Right lung (tissue), 5 donors: ENCODE measurements around the gene CACNB2. TPM values are rescaled to one million over a fixed set of nuclear protein-coding genes. Genes with fewer than 3 reads are reported as not detected.
A peak's percentile ranks its signal among the peaks of the same experiment; 100 is the strongest.

ENCODE experiments used
- DNase-seq, 2 donors: peaks; one replicate each; pipeline ENCODE4 v3.0.0-alpha.2; 2013
- polyA plus RNA-seq, 5 donors: library from polyadenylated mRNA; unstranded; fragments of 120-200 nt; gene quantifications; one replicate each; pipeline versions ENCODE4 v1.2.1 to v1.2.3, GENCODE V29; 2013; ENCODE audit warnings: inconsistent platforms in 1 of 5, low replicate concordance in 1 of 5; ENCODE audit not compliant: insufficient read length in 5 of 5, insufficient read depth in 1 of 5

Gene CACNB2
- polyA plus RNA-seq, 5 donors: 9.5 to 16.3 (median 12.7) TPM

- no peak for DNase-seq
These were observed 192.3 kb downstream of the CACNB2 start for GRCh38 chr10:18332484-18332883.

GRCh38 chr10:18333621-18334020 is 193.4 kb downstream of the CACNB2 start:
- DNase-seq: peak; percentile 51 to 55

- no peak for DNase-seq
These were observed 194.1 kb downstream of the CACNB2 start for GRCh38 chr10:18334116-18334867.

GRCh38 chr10:18340496-18341051 is 200.3 kb downstream of the CACNB2 start:
- DNase-seq: peak in 1 of 2 donors; percentile 32

GRCh38 chr10:18341055-18341454 is 200.8 kb downstream of the CACNB2 start:
- DNase-seq: no peak

GRCh38 chr10:18343573-18343972 is 203.3 kb downstream of the CACNB2 start:
- no peak for DNase-seq

- DNase-seq: no peak
These were observed 205.1 kb downstream of the CACNB2 start for GRCh38 chr10:18345308-18345707.

GRCh38 chr10:18350340-18350739 is 210.1 kb downstream of the CACNB2 start:
- no peak for DNase-seq

- DNase-seq: no peak
These were observed 211.2 kb downstream of the CACNB2 start for GRCh38 chr10:18351421-18351820.

- no peak for DNase-seq
These were observed 212.0 kb downstream of the CACNB2 start for GRCh38 chr10:18352175-18352574.

- DNase-seq: no peak
These were observed 219.6 kb downstream of the CACNB2 start for GRCh38 chr10:18359812-18360211.

- no peak for DNase-seq
These were observed 222.7 kb downstream of the CACNB2 start for GRCh38 chr10:18362892-18363291.

- no peak for DNase-seq
These were observed 225.0 kb downstream of the CACNB2 start for GRCh38 chr10:18364987-18365775.

GRCh38 chr10:18367840-18368239 is 227.6 kb downstream of the CACNB2 start:
- DNase-seq: no peak

- DNase-seq: no peak
These were observed 228.0 kb downstream of the CACNB2 start for GRCh38 chr10:18368273-18368672.

GRCh38 chr10:18368682-18369081 is 228.5 kb downstream of the CACNB2 start:
- DNase-seq: no peak

- DNase-seq: no peak
These were observed 229.7 kb downstream of the CACNB2 start for GRCh38 chr10:18369859-18370473.

GRCh38 chr10:18376650-18377049 is 236.4 kb downstream of the CACNB2 start:
- DNase-seq: no peak

- no peak for DNase-seq
These were observed 237.7 kb downstream of the CACNB2 start for GRCh38 chr10:18377898-18378297.

- DNase-seq: no peak
These were observed 238.5 kb downstream of the CACNB2 start for GRCh38 chr10:18378766-18379165.

GRCh38 chr10:18381679-18382078 is 241.5 kb downstream of the CACNB2 start:
- no peak for DNase-seq

- no peak for DNase-seq
These were observed 257.7 kb downstream of the CACNB2 start for GRCh38 chr10:18397906-18398305.
